WTC11 (cell line): ENCODE results near the gene LTBP1. TPM values are rescaled to one million over a fixed set of nuclear protein-coding genes. Genes with fewer than 3 reads are reported as not detected.

Source experiments
- ATAC-seq: fragments of 200-7000 bp; cut with Tn5 transposase; 2 replicates; pipeline ENCODE4 v1.10.0; 2021; ENCODE audit warnings: mild to moderate bottlenecking, moderate library complexity
- CTCF ChIA-PET: fragments of 300-600 bp; sonication (Branson Sonifier 250); formaldehyde crosslinking; loops from one replicate; lab custom pipeline; 2021; ENCODE audit warnings: antibody characterized with exemption; lab: Charles Lee
- POLR2A ChIA-PET: fragments of 350-600 bp; sonication (Branson Sonifier 250); formaldehyde crosslinking; loops from one replicate; lab custom pipeline; 2021; ENCODE audit warnings: antibody characterized with exemption; lab: Charles Lee
- DNase-seq: peaks from one replicate; pipeline ENCODE4 v3.0.0; 2021; ENCODE audit warnings: low spot score
- H3K27ac Mint-ChIP-seq: 2 replicates; pipeline ENCODE4 v1.8.0; 2021; ENCODE audit warnings: mixed read lengths
- H3K27me3 Mint-ChIP-seq: 2 replicates; pipeline ENCODE4 v1.8.0; 2021; ENCODE audit warnings: low read depth, mild to moderate bottlenecking, moderate library complexity, mixed read lengths
- H3K36me3 Mint-ChIP-seq: 2 replicates; pipeline ENCODE4 v1.8.0; 2021; ENCODE audit warnings: mixed read lengths
- H3K4me1 Mint-ChIP-seq: 2 replicates; pipeline ENCODE4 v1.8.0; 2022; ENCODE audit warnings: mixed read lengths
- H3K4me3 Mint-ChIP-seq: 2 replicates; pipeline ENCODE4 v1.8.0; 2021; ENCODE audit warnings: mild to moderate bottlenecking, moderate library complexity, mixed read lengths
- H3K9me3 Mint-ChIP-seq: 2 replicates; pipeline ENCODE4 v1.8.0; 2021; ENCODE audit warnings: mixed read lengths
- AFF4 ChIP-seq: sonication (generic); formaldehyde crosslinking; IDR thresholded peaks from 2 replicates; pipeline ENCODE4 v1.8.1; 2023; ENCODE audit warnings: mild to moderate bottlenecking, missing genetic modification reagents, borderline replicate concordance
- ATF1 ChIP-seq: sonication (generic); formaldehyde crosslinking; IDR thresholded peaks from 2 replicates; pipeline ENCODE4 v1.8.1; 2023; ENCODE audit warnings: mild to moderate bottlenecking, moderate library complexity, missing genetic modification reagents
- CDX4 ChIP-seq: fragments of 250-450 bp; sonication (Bioruptor Pico); IDR thresholded peaks from 2 replicates; pipeline ENCODE4 v1.9.0; 2021; ENCODE audit warnings: moderate library complexity, mild to moderate bottlenecking, inconsistent platforms, borderline replicate concordance
- CTCF ChIP-seq: fragments of 200-600 bp; IDR thresholded peaks from 2 replicates; pipeline ENCODE4 v1.8.0; 2022; ENCODE audit warnings: antibody characterized with exemption
- E2F4 ChIP-seq: sonication (generic); formaldehyde crosslinking; IDR thresholded peaks from 2 replicates; pipeline ENCODE4 v1.8.1; 2022; ENCODE audit warnings: low read depth, mild to moderate bottlenecking, moderate library complexity, missing genetic modification reagents, borderline replicate concordance
- EMX1 ChIP-seq: fragments of 250-450 bp; sonication (Bioruptor Pico); IDR thresholded peaks from 2 replicates; pipeline ENCODE4 v1.8.0; 2021; ENCODE audit warnings: mild to moderate bottlenecking
- ERG ChIP-seq: fragments of 250-450 bp; sonication (Bioruptor Pico); IDR thresholded peaks from 2 replicates; pipeline ENCODE4 v1.8.0; 2021; ENCODE audit warnings: mild to moderate bottlenecking
- ESRRA ChIP-seq: sonication (generic); formaldehyde crosslinking; IDR thresholded peaks from 2 replicates; pipeline ENCODE4 v1.8.1; 2022; ENCODE audit warnings: mild to moderate bottlenecking, missing genetic modification reagents, borderline replicate concordance
- GTF2I ChIP-seq: fragments of 250-450 bp; sonication (Bioruptor Pico); conservative IDR thresholded peaks from 2 replicates; pipeline ENCODE4 v1.4.0; 2021; ENCODE audit warnings: mild to moderate bottlenecking
- HMGA2 ChIP-seq: fragments of 250-450 bp; sonication (Bioruptor Pico); IDR thresholded peaks from 2 replicates; pipeline ENCODE4 v1.4.0; 2021; ENCODE audit warnings: mild to moderate bottlenecking, moderate library complexity
- IRF1 ChIP-seq: sonication (generic); formaldehyde crosslinking; IDR thresholded peaks from 2 replicates; pipeline ENCODE4 v1.8.0; 2023; ENCODE audit warnings: missing genetic modification reagents
- MYBL2 ChIP-seq: sonication (generic); formaldehyde crosslinking; IDR thresholded peaks from 2 replicates; pipeline ENCODE4 v1.8.1; 2023; ENCODE audit warnings: mild to moderate bottlenecking, moderate library complexity, missing genetic modification reagents
- NFE2L1 ChIP-seq: sonication (generic); formaldehyde crosslinking; IDR thresholded peaks from 2 replicates; pipeline ENCODE4 v1.8.1; 2023; ENCODE audit warnings: missing genetic modification reagents
- PREB ChIP-seq: sonication (generic); formaldehyde crosslinking; IDR thresholded peaks from 2 replicates; pipeline ENCODE4 v1.8.1; 2022; ENCODE audit warnings: mild to moderate bottlenecking, missing genetic modification reagents, moderate library complexity, borderline replicate concordance
- TCF7 ChIP-seq: sonication (generic); formaldehyde crosslinking; IDR thresholded peaks from 2 replicates; pipeline ENCODE4 v1.8.0; 2022; ENCODE audit warnings: mild to moderate bottlenecking, low read depth, missing genetic modification reagents, moderate library complexity
- TEAD1 ChIP-seq: sonication (generic); formaldehyde crosslinking; IDR thresholded peaks from 2 replicates; pipeline ENCODE4 v1.8.0; 2022; ENCODE audit warnings: mild to moderate bottlenecking, missing genetic modification reagents
- TEAD4 ChIP-seq: sonication (generic); formaldehyde crosslinking; IDR thresholded peaks from 2 replicates; pipeline ENCODE4 v1.8.0; 2022; ENCODE audit warnings: mild to moderate bottlenecking, missing genetic modification reagents
- ZBTB21 ChIP-seq: sonication (generic); formaldehyde crosslinking; IDR thresholded peaks from 2 replicates; pipeline ENCODE4 v1.8.1; 2023; ENCODE audit warnings: mild to moderate bottlenecking, missing genetic modification reagents, borderline replicate concordance
- ZMAT4 ChIP-seq: fragments of 250-450 bp; sonication (Bioruptor Pico); IDR thresholded peaks from 2 replicates; pipeline ENCODE4 v1.9.0; 2021; ENCODE audit warnings: mild to moderate bottlenecking
- ZNF121 ChIP-seq: sonication (generic); formaldehyde crosslinking; IDR thresholded peaks from 2 replicates; pipeline ENCODE4 v1.8.0; 2023; ENCODE audit warnings: missing genetic modification reagents
- ZNF532 ChIP-seq: fragments of 250-450 bp; sonication (Bioruptor Pico); IDR thresholded peaks from 2 replicates; pipeline ENCODE4 v1.9.0; 2021; ENCODE audit warnings: mild to moderate bottlenecking, borderline replicate concordance
- ZNF671 ChIP-seq: fragments of 250-450 bp; sonication (Bioruptor Pico); IDR thresholded peaks from 2 replicates; pipeline ENCODE4 v1.8.0; 2021; ENCODE audit warnings: mild to moderate bottlenecking
- total RNA-seq: library from RNA; stranded (reverse); gene quantifications from 3 replicates; pipeline ENCODE4 v1.2.3, GENCODE V29; 2021

The LTBP1 gene
- total RNA-seq, 1 experiment from 2014 or later = 33.6 TPM

GRCh38 chr2:33288011-33288410 is 341.3 kb downstream of the LTBP1 start (continued):
- TF ChIP-seq HMGA2 (CRISPR knock-in tag) (no peak), ZNF532 (CRISPR knock-in tag) (no peak), CTCF (no peak), TEAD1 (CRISPR knock-in tag) (no peak), CDX4 (CRISPR knock-in tag) (no peak), ZNF671 (no peak), TCF7 (CRISPR knock-in tag) (no peak), ATF1 (CRISPR knock-in tag) (no peak), IRF1 (CRISPR knock-in tag) (no peak), E2F4 (CRISPR knock-in tag) (no peak), AFF4 (CRISPR knock-in tag) (no peak), ZBTB21 (CRISPR knock-in tag) (no peak)

- DNase-seq = no peak
- Mint-ChIP-seq H3K27me3 (peaks cover 15% of the 10 kb centered on the region), H3K36me3 (peaks cover 5% of the 10 kb centered on the region; the same call in 1 of the 2 replicates), H3K9me3 (no peaks in the 10 kb centered on the region), H3K4me1 (peaks cover 14% of the 10 kb centered on the region), H3K27ac (no peak overlapping the region), H3K4me3 (no peak overlapping the region)
- no peak for ATAC-seq
- CTCF ChIA-PET = no interaction called here
- POLR2A ChIA-PET = no interaction called here
- TF ChIP-seq ESRRA (CRISPR knock-in tag) (no peak), ZBTB21 (CRISPR knock-in tag) (no peak), ERG (CRISPR knock-in tag) (no peak), GTF2I (CRISPR knock-in tag) (no peak), PREB (CRISPR knock-in tag) (no peak), NFE2L1 (no peak), TEAD4 (CRISPR knock-in tag) (no peak), ZNF121 (CRISPR knock-in tag) (no peak), MYBL2 (CRISPR knock-in tag) (no peak), ZMAT4 (CRISPR knock-in tag) (no peak), EMX1 (CRISPR knock-in tag) (no peak)
These were observed 343.2 kb downstream of the LTBP1 start for GRCh38 chr2:33289961-33290360.
